Liver (tissue), 9 donors: ENCODE results near the gene CAPN1. TPM values are rescaled to one million over a fixed set of nuclear protein-coding genes. Genes with fewer than 3 reads are reported as not detected.

Experiments used
- DNase-seq: peaks from one replicate; pipeline ENCODE4 v3.0.0-alpha.2; 2017; ENCODE audit warnings: low spot score
- H3K27ac ChIP-seq, 2 donors: one replicate each; pipeline ENCODE4 v1.7.0; 2013; ENCODE audit warnings: inconsistent platforms in 2 of 2, low read length in 2 of 2, control low read depth in 1 of 2, low read depth in 1 of 2, mild to moderate bottlenecking in 1 of 2
- H3K27me3 ChIP-seq, 4 donors: one replicate each; pipeline versions ENCODE4 v1.6.1 to v1.7.0; 2013; ENCODE audit warnings: low read length in 3 of 4, inconsistent platforms in 1 of 4, mild to moderate bottlenecking in 1 of 4, moderate library complexity in 1 of 4; ENCODE audit not compliant: control insufficient read depth in 4 of 4, insufficient read depth in 4 of 4
- H3K36me3 ChIP-seq, 4 donors: one replicate each; pipeline versions ENCODE4 v1.6.1 to v1.7.0; 2013; ENCODE audit warnings: low read length in 3 of 4, mild to moderate bottlenecking in 3 of 4, low read depth in 1 of 4, moderate library complexity in 1 of 4; ENCODE audit not compliant: control insufficient read depth in 4 of 4, insufficient read depth in 3 of 4
- H3K4me1 ChIP-seq, 4 donors: one replicate each; pipeline versions ENCODE4 v1.6.1 to v1.7.0; 2013; ENCODE audit warnings: low read length in 3 of 4, mild to moderate bottlenecking in 3 of 4, moderate library complexity in 1 of 4; ENCODE audit not compliant: control insufficient read depth in 4 of 4, insufficient read depth in 4 of 4
- H3K4me3 ChIP-seq, 3 donors: one replicate each; pipeline versions ENCODE4 v1.6.1 to v1.7.0; 2013; ENCODE audit warnings: low read length in 3 of 3, control low read depth in 1 of 3, low read depth in 1 of 3, mild to moderate bottlenecking in 1 of 3
- H3K9ac ChIP-seq, 2 donors: one replicate each; pipeline ENCODE4 v1.7.0; 2013; ENCODE audit warnings: low read length in 2 of 2, mild to moderate bottlenecking in 2 of 2, moderate library complexity in 2 of 2, control low read depth in 1 of 2, low read depth in 1 of 2
- H3K9me3 ChIP-seq, 4 donors: one replicate each; pipeline versions ENCODE4 v1.6.1 to v1.7.0; 2013; ENCODE audit warnings: low read length in 3 of 4; ENCODE audit not compliant: control insufficient read depth in 4 of 4
- CTCF ChIP-seq: fragments of 150-350 bp; IDR thresholded peaks from 2 replicates; pipeline ENCODE4 v1.5.1; 2017; ENCODE audit warnings: improper control_type of control experiment, low read depth, low read length; ENCODE audit not compliant: missing input control
- EGR1 ChIP-seq, 2 donors: IDR thresholded peaks; 2 replicates each; pipeline ENCODE4 v1.6.1; 2016 to 2018; ENCODE audit warnings: antibody characterized with exemption in 2 of 2, low read depth in 2 of 2
- FOXA1 ChIP-seq: IDR thresholded peaks from 2 replicates; pipeline ENCODE4 v1.6.1; 2016; ENCODE audit warnings: antibody characterized with exemption
- FOXA2 ChIP-seq: IDR thresholded peaks from 2 replicates; pipeline ENCODE4 v1.6.1; 2016; ENCODE audit warnings: antibody characterized with exemption
- GABPA ChIP-seq, 2 donors: IDR thresholded peaks in 1 of 2; conservative IDR thresholded peaks in 1 of 2; 2 replicates each; pipeline ENCODE4 v1.6.1; 2016; ENCODE audit warnings: antibody characterized with exemption in 2 of 2, mild to moderate bottlenecking in 1 of 2, moderate library complexity in 1 of 2
- HNF4A ChIP-seq, 2 donors: conservative IDR thresholded peaks; 2 replicates each; pipeline ENCODE4 v1.6.1; 2016; ENCODE audit warnings: antibody characterized with exemption in 2 of 2, mild to moderate bottlenecking in 2 of 2
- HNF4G ChIP-seq: IDR thresholded peaks from 2 replicates; pipeline ENCODE4 v1.6.1; 2016; ENCODE audit warnings: antibody characterized with exemption
- JUND ChIP-seq, 2 donors: IDR thresholded peaks; 2 replicates each; pipeline ENCODE4 v1.6.1; 2016; ENCODE audit warnings: antibody characterized with exemption in 2 of 2
- MAX ChIP-seq: IDR thresholded peaks from 2 replicates; pipeline ENCODE4 v1.6.1; 2016; ENCODE audit warnings: antibody characterized with exemption
- NR2F2 ChIP-seq: IDR thresholded peaks from 2 replicates; pipeline ENCODE4 v1.6.1; 2016; ENCODE audit warnings: antibody characterized with exemption
- RAD21 ChIP-seq, 2 donors: IDR thresholded peaks; 2 replicates each; pipeline ENCODE4 v1.6.1; 2016; ENCODE audit warnings: antibody characterized with exemption in 2 of 2, mild to moderate bottlenecking in 2 of 2
- RXRA ChIP-seq, 2 donors: IDR thresholded peaks; 2 replicates each; pipeline ENCODE4 v1.6.1; 2017 to 2018; ENCODE audit warnings: antibody characterized with exemption in 2 of 2, mild to moderate bottlenecking in 1 of 2
- SP1 ChIP-seq: IDR thresholded peaks from 2 replicates; pipeline ENCODE4 v1.6.1; 2018; ENCODE audit warnings: antibody characterized with exemption, mild to moderate bottlenecking
- TAF1 ChIP-seq: conservative IDR thresholded peaks from 2 replicates; pipeline ENCODE4 v1.6.1; 2016; ENCODE audit warnings: antibody characterized with exemption, mild to moderate bottlenecking
- YY1 ChIP-seq: IDR thresholded peaks from 2 replicates; pipeline ENCODE4 v1.6.1; 2016; ENCODE audit warnings: antibody characterized with exemption, mild to moderate bottlenecking
- ZBTB33 ChIP-seq: IDR thresholded peaks from 2 replicates; pipeline ENCODE4 v1.6.1; 2016; ENCODE audit warnings: antibody characterized with exemption
- WGBS: extraction: QIAGEN DNeasy Blood & Tissue Kit; methylation state at CpG from one replicate; pipeline ENCODE4 v1.1.7; 2013; 5-methylcytosine and 5-hydroxymethylcytosine counted together
- polyA plus RNA-seq, 2 donors: library from polyadenylated mRNA; stranded (reverse) in 1 of 2; unstranded in 1 of 2; fragments of 200-250 nt in 1 of 2; fragments of >200 nt in 1 of 2; fragmentation: Nextera tagmentation in 1 of 2; extraction: Ambion mirVana in 1 of 2; gene quantifications; one replicate each; pipeline versions ENCODE4 v1.2.1 to v1.2.3, GENCODE V29; 2013 to 2015
- total RNA-seq, 2 donors: library from RNA; depleted of rRNA; stranded (reverse); fragments of >200 nt; gene quantifications; one replicate each; pipeline ENCODE4 v1.2.3, GENCODE V29; 2014
- TF ChIP-seq, protein P1 (sequence below): IDR thresholded peaks from 2 replicates; pipeline ENCODE4 v1.6.1; 2016; ENCODE audit warnings: antibody characterized with exemption, mild to moderate bottlenecking
- TF ChIP-seq, protein P2 (sequence below): IDR thresholded peaks from 2 replicates; pipeline ENCODE4 v1.6.1; 2016; ENCODE audit warnings: antibody characterized with exemption
- donor health status: healthy.
- donor health status: healthy.
- donor health status: healthy.
- donor health status: healthy.
- donor health status: healthy.

The CAPN1 gene
- total and polyA plus RNA-seq, 4 donors, result 39.6 to 183 (median 65.1) TPM

GRCh38 chr11:65165410-65166317 is 16.1 kb upstream of the CAPN1 start:
- 18% methylated on average over 31 of the region's 31 CpGs for WGBS

More at GRCh38 chr11:65165410-65166317, 16.1 kb upstream of the CAPN1 start:
- Histone ChIP-seq H3K27me3 (no peaks in the 10 kb centered on the region), H3K27ac (peak overlapping the region; percentile 77 to 94), H3K4me1 (peaks cover 2 to 19% (median 13%) of the 10 kb centered on the region in 4 donors), H3K4me3 (peak overlapping the region; percentile 11 to 51 (median 50)), H3K36me3 (no peaks in the 10 kb centered on the region), H3K9ac (peak overlapping the region; percentile 43 to 92), H3K9me3 (no peaks in the 10 kb centered on the region)
- TF ChIP-seq YY1, result peak; percentile 59
- peak in 1 of 2 donors; percentile 8 for TF ChIP-seq RAD21 (IDR thresholded peaks at IDR 0.05)
- TF ChIP-seq HNF4G, result peak; percentile 52
- peak; percentile 44 to 54 for TF ChIP-seq RXRA (IDR thresholded peaks at IDR 0.05)
- peak; percentile 81 for TF ChIP-seq SP1
- no peak for TF ChIP-seq ZBTB33
- TF ChIP-seq JUND (IDR thresholded peaks at IDR 0.05), result peak in 1 of 2 donors; percentile 24
- TF ChIP-seq, protein P1, sequence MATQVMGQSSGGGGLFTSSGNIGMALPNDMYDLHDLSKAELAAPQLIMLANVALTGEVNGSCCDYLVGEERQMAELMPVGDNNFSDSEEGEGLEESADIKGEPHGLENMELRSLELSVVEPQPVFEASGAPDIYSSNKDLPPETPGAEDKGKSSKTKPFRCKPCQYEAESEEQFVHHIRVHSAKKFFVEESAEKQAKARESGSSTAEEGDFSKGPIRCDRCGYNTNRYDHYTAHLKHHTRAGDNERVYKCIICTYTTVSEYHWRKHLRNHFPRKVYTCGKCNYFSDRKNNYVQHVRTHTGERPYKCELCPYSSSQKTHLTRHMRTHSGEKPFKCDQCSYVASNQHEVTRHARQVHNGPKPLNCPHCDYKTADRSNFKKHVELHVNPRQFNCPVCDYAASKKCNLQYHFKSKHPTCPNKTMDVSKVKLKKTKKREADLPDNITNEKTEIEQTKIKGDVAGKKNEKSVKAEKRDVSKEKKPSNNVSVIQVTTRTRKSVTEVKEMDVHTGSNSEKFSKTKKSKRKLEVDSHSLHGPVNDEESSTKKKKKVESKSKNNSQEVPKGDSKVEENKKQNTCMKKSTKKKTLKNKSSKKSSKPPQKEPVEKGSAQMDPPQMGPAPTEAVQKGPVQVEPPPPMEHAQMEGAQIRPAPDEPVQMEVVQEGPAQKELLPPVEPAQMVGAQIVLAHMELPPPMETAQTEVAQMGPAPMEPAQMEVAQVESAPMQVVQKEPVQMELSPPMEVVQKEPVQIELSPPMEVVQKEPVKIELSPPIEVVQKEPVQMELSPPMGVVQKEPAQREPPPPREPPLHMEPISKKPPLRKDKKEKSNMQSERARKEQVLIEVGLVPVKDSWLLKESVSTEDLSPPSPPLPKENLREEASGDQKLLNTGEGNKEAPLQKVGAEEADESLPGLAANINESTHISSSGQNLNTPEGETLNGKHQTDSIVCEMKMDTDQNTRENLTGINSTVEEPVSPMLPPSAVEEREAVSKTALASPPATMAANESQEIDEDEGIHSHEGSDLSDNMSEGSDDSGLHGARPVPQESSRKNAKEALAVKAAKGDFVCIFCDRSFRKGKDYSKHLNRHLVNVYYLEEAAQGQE, result peak; percentile 12
- peak; percentile 59 for TF ChIP-seq FOXA1
- TF ChIP-seq TAF1, result no peak
- TF ChIP-seq, protein P2, sequence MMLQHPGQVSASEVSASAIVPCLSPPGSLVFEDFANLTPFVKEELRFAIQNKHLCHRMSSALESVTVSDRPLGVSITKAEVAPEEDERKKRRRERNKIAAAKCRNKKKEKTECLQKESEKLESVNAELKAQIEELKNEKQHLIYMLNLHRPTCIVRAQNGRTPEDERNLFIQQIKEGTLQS, result no peak
- peak; percentile 70 for TF ChIP-seq FOXA2
- TF ChIP-seq MAX, result no peak
- no peak for TF ChIP-seq NR2F2
- no peak for TF ChIP-seq CTCF
- no peak for TF ChIP-seq GABPA (IDR thresholded peaks at IDR 0.05 in 1 of 2, conservative IDR thresholded peaks at IDR 0.05 in 1 of 2)
- peak; percentile 70 to 72 for TF ChIP-seq HNF4A (conservative IDR thresholded peaks at IDR 0.05)
- no peak for TF ChIP-seq EGR1 (IDR thresholded peaks at IDR 0.05; ENCODE audit: low read depth in 2 of 2)
- no peak for DNase-seq
